Osteocyte (in vitro differentiated cells): Measurements from ENCODE around the gene RPTOR. TPM values are rescaled to one million over a fixed set of nuclear protein-coding genes. Genes with fewer than 3 reads are reported as not detected.

ENCODE experiments used
- DNase-seq: peaks from one replicate; pipeline ENCODE4 v3.0.0; 2021; ENCODE audit warnings: mixed read lengths; ENCODE audit not compliant: unreplicated experiment; ENCODE audit errors: extremely low spot score
- H3K27ac Mint-ChIP-seq: one replicate; pipeline ENCODE4 v1.8.0; 2021; ENCODE audit warnings: mild to moderate bottlenecking, mixed read lengths; ENCODE audit not compliant: unreplicated experiment
- H3K27me3 Mint-ChIP-seq: one replicate; pipeline ENCODE4 v1.8.0; 2021; ENCODE audit warnings: mixed read lengths; ENCODE audit not compliant: unreplicated experiment
- H3K36me3 Mint-ChIP-seq: one replicate; pipeline ENCODE4 v1.8.0; 2021; ENCODE audit warnings: mixed read lengths; ENCODE audit not compliant: unreplicated experiment
- H3K4me1 Mint-ChIP-seq: one replicate; pipeline ENCODE4 v1.8.0; 2021; ENCODE audit warnings: mixed read lengths; ENCODE audit not compliant: unreplicated experiment
- H3K4me3 Mint-ChIP-seq: one replicate; pipeline ENCODE4 v1.8.0; 2021; ENCODE audit warnings: mild to moderate bottlenecking, moderate library complexity, mixed read lengths; ENCODE audit not compliant: unreplicated experiment
- H3K9me3 Mint-ChIP-seq: one replicate; pipeline ENCODE4 v1.8.0; 2021; ENCODE audit warnings: mixed read lengths; ENCODE audit not compliant: unreplicated experiment
- CTCF ChIP-seq: fragments of 200-600 bp; sonication (generic); IDR thresholded peaks from 2 replicates; pipeline ENCODE4 v1.5.0; 2021; ENCODE audit warnings: antibody characterized with exemption, mild to moderate bottlenecking, moderate library complexity
- total RNA-seq: library from RNA; stranded (reverse); gene quantifications from 2 replicates; pipeline ENCODE4 v1.2.1, GENCODE V29; 2021

RPTOR gene
- total RNA-seq, 1 donor from 2014 or later = 36.0 TPM

GRCh38 chr17:80681215-80681614, 136.6 kb downstream of the RPTOR start:
- Mint-ChIP-seq H3K36me3 (peaks cover 9% of the 10 kb centered on the region), H3K27ac (no peak overlapping the region), H3K9me3 (no peaks in the 10 kb centered on the region), H3K4me3 (no peak overlapping the region), H3K4me1 (peaks cover 27% of the 10 kb centered on the region), H3K27me3 (no peaks in the 10 kb centered on the region)
- no peak for TF ChIP-seq CTCF
- DNase-seq = no peak

GRCh38 chr17:80682372-80682771, 137.7 kb downstream of the RPTOR start:
- DNase-seq = no peak
- H3K4me3 Mint-ChIP-seq = no peak overlapping the region
- H3K27ac Mint-ChIP-seq = no peak overlapping the region
- H3K27me3 Mint-ChIP-seq = no peaks in the 10 kb centered on the region
- TF ChIP-seq CTCF = no peak
- H3K36me3 Mint-ChIP-seq = peaks cover 9% of the 10 kb centered on the region
- no peaks in the 10 kb centered on the region for H3K9me3 Mint-ChIP-seq
- peaks cover 27% of the 10 kb centered on the region for H3K4me1 Mint-ChIP-seq

GRCh38 chr17:80683625-80684104, 139.0 kb downstream of the RPTOR start:
- H3K4me3 Mint-ChIP-seq = no peak overlapping the region
- peaks cover 9% of the 10 kb centered on the region for H3K36me3 Mint-ChIP-seq
- no peaks in the 10 kb centered on the region for H3K9me3 Mint-ChIP-seq
- DNase-seq = no peak
- no peak for TF ChIP-seq CTCF
- H3K27ac Mint-ChIP-seq = no peak overlapping the region
- H3K4me1 Mint-ChIP-seq = peaks cover 15% of the 10 kb centered on the region
- no peaks in the 10 kb centered on the region for H3K27me3 Mint-ChIP-seq

GRCh38 chr17:80687839-80688238, 143.2 kb downstream of the RPTOR start:
- Mint-ChIP-seq H3K27me3 (no peaks in the 10 kb centered on the region), H3K36me3 (peaks cover 9% of the 10 kb centered on the region), H3K4me1 (no peaks in the 10 kb centered on the region), H3K9me3 (no peaks in the 10 kb centered on the region), H3K27ac (no peak overlapping the region), H3K4me3 (no peak overlapping the region)
- no peak for DNase-seq
- TF ChIP-seq CTCF = no peak

GRCh38 chr17:80689129-80689619, 144.5 kb downstream of the RPTOR start:
- TF ChIP-seq CTCF = no peak
- peaks cover 3% of the 10 kb centered on the region for H3K36me3 Mint-ChIP-seq
- no peak overlapping the region for H3K27ac Mint-ChIP-seq
- no peaks in the 10 kb centered on the region for H3K9me3 Mint-ChIP-seq
- H3K4me3 Mint-ChIP-seq = no peak overlapping the region
- no peak for DNase-seq
- peaks cover 10% of the 10 kb centered on the region for H3K4me1 Mint-ChIP-seq
- H3K27me3 Mint-ChIP-seq = no peaks in the 10 kb centered on the region
